Suprapubic skin (tissue), 4 donors: ENCODE results near the gene CNTFR. TPM values are rescaled to one million over a fixed set of nuclear protein-coding genes. Genes with fewer than 3 reads are reported as not detected.

Experiments
- DNase-seq, 2 donors: peaks; one replicate each; pipeline ENCODE4 v3.0.0-alpha.2; 2019; ENCODE audit warnings: low spot score in 2 of 2
- H3K27ac ChIP-seq: fragments of 200-600 bp; sonication (generic); one replicate; pipeline ENCODE4 v1.5.1; 2019
- H3K27me3 ChIP-seq: fragments of 200-600 bp; sonication (generic); one replicate; pipeline ENCODE4 v1.5.1; 2019
- H3K36me3 ChIP-seq: fragments of 200-600 bp; sonication (generic); one replicate; pipeline ENCODE4 v1.5.1; 2019
- H3K4me1 ChIP-seq: fragments of 200-600 bp; sonication (generic); one replicate; pipeline ENCODE4 v1.5.1; 2019
- H3K4me3 ChIP-seq: fragments of 200-600 bp; sonication (generic); one replicate; pipeline ENCODE4 v1.5.1; 2019; ENCODE audit warnings: mild to moderate bottlenecking
- H3K9me3 ChIP-seq: fragments of 200-600 bp; sonication (generic); one replicate; pipeline ENCODE4 v1.5.1; 2019
- CTCF ChIP-seq, 2 donors: fragments of 200-600 bp in 1 of 2; fragments of 450-650 bp in 1 of 2; sonication (generic) in 1 of 2; IDR thresholded peaks; one replicate each; pipeline ENCODE4 v1.5.1; 2016 to 2019; ENCODE audit warnings: antibody characterized with exemption in 2 of 2, mild to moderate bottlenecking in 1 of 2, moderate library complexity in 1 of 2
- EP300 ChIP-seq: sonication (generic); formaldehyde crosslinking; IDR thresholded peaks from one replicate; pipeline ENCODE4 v1.6.1; 2017; ENCODE audit warnings: antibody characterized with exemption
- POLR2A ChIP-seq, 2 donors: fragments of 450-650 bp; IDR thresholded peaks; one replicate each; pipeline ENCODE4 v1.6.1; 2017; ENCODE audit warnings: antibody characterized with exemption in 2 of 2, mild to moderate bottlenecking in 2 of 2, moderate library complexity in 2 of 2
- POLR2AphosphoS5 ChIP-seq, 3 donors: sonication (generic); formaldehyde crosslinking; IDR thresholded peaks; one replicate each; pipeline ENCODE4 v1.6.1; 2017; ENCODE audit warnings: antibody characterized with exemption in 3 of 3
- WGBS: methylation state at CpG from one replicate; pipeline ENCODE4 v1.1.5; 2018; 5-methylcytosine and 5-hydroxymethylcytosine counted together
- total RNA-seq, 4 donors: library from RNA; depleted of rRNA; stranded (reverse); fragments of >200 nt; gene quantifications; one replicate each; pipeline ENCODE4 v1.1.0, GENCODE V29; 2016

The CNTFR gene
- total RNA-seq, 4 donors from 2014 or later = 5.0 to 9.1 (median 5.7) TPM

GRCh38 chr9:34573599-34574325, 15.8 kb downstream of the CNTFR start:
- H3K27me3 ChIP-seq = peaks cover 33% of the 10 kb centered on the region
- no peak for DNase-seq
- no peaks in the 10 kb centered on the region for H3K9me3 ChIP-seq
- H3K4me3 ChIP-seq = no peak overlapping the region
- TF ChIP-seq CTCF (IDR thresholded peaks at IDR 0.05) (no peak), POLR2A (IDR thresholded peaks at IDR 0.05) (no peak), POLR2AphosphoS5 (IDR thresholded peaks at IDR 0.05) (no peak), EP300 (no peak)
- no peaks in the 10 kb centered on the region for H3K36me3 ChIP-seq
- H3K27ac ChIP-seq = no peak overlapping the region
- WGBS = 87% methylated on average over 16 of the region's 17 CpGs
- peaks cover 14% of the 10 kb centered on the region for H3K4me1 ChIP-seq

- H3K36me3 ChIP-seq = no peaks in the 10 kb centered on the region
- no peak overlapping the region for H3K27ac ChIP-seq
- no peaks in the 10 kb centered on the region for H3K9me3 ChIP-seq
- no peak for DNase-seq
- peaks cover 3% of the 10 kb centered on the region for H3K4me1 ChIP-seq
- TF ChIP-seq EP300 = no peak
- no peak for TF ChIP-seq CTCF (IDR thresholded peaks at IDR 0.05)
- TF ChIP-seq POLR2AphosphoS5 (IDR thresholded peaks at IDR 0.05) = no peak
- no peak for TF ChIP-seq POLR2A (IDR thresholded peaks at IDR 0.05)
- H3K4me3 ChIP-seq = no peak overlapping the region
- 90% methylated on average over 6 of the region's 6 CpGs for WGBS
- H3K27me3 ChIP-seq = peaks cover 21% of the 10 kb centered on the region
Observed at GRCh38 chr9:34572628-34573027, 16.9 kb downstream of the CNTFR start.

- Histone ChIP-seq H3K27me3 (peaks cover 16% of the 10 kb centered on the region), H3K4me3 (no peak overlapping the region), H3K36me3 (no peaks in the 10 kb centered on the region), H3K9me3 (no peaks in the 10 kb centered on the region), H3K4me1 (no peaks in the 10 kb centered on the region), H3K27ac (no peak overlapping the region)
- no peak for TF ChIP-seq CTCF (IDR thresholded peaks at IDR 0.05)
- no peak for TF ChIP-seq POLR2AphosphoS5 (IDR thresholded peaks at IDR 0.05)
- no peak for TF ChIP-seq POLR2A (IDR thresholded peaks at IDR 0.05)
- no peak for DNase-seq
Observed at GRCh38 chr9:34572092-34572491, 17.4 kb downstream of the CNTFR start.

- no peak for TF ChIP-seq POLR2AphosphoS5 (IDR thresholded peaks at IDR 0.05)
- TF ChIP-seq POLR2A (IDR thresholded peaks at IDR 0.05) = no peak
- TF ChIP-seq EP300 = no peak
- TF ChIP-seq CTCF (IDR thresholded peaks at IDR 0.05) = no peak
- WGBS = 59% methylated on average over 12 of the region's 12 CpGs
- H3K4me1 ChIP-seq = no peaks in the 10 kb centered on the region
- no peak overlapping the region for H3K27ac ChIP-seq
- H3K36me3 ChIP-seq = no peaks in the 10 kb centered on the region
- no peaks in the 10 kb centered on the region for H3K9me3 ChIP-seq
- DNase-seq = no peak
- peaks cover 10% of the 10 kb centered on the region for H3K27me3 ChIP-seq
- H3K4me3 ChIP-seq = no peak overlapping the region
Observed at GRCh38 chr9:34571481-34571810, 18.1 kb downstream of the CNTFR start.

- TF ChIP-seq EP300 (no peak), POLR2A (IDR thresholded peaks at IDR 0.05) (no peak), CTCF (IDR thresholded peaks at IDR 0.05) (no peak), POLR2AphosphoS5 (IDR thresholded peaks at IDR 0.05) (no peak)
- peaks cover 12% of the 10 kb centered on the region for H3K27me3 ChIP-seq
Observed at GRCh38 chr9:34570809-34571480, 18.6 kb downstream of the CNTFR start.

More at GRCh38 chr9:34570809-34571480, 18.6 kb downstream of the CNTFR start:
- Histone ChIP-seq H3K27ac (no peak overlapping the region), H3K4me1 (no peaks in the 10 kb centered on the region), H3K9me3 (no peaks in the 10 kb centered on the region), H3K4me3 (no peak overlapping the region), H3K36me3 (no peaks in the 10 kb centered on the region)
- WGBS = 85% methylated on average over 6 of the region's 7 CpGs
- DNase-seq = no peak
